ENCODE results near the gene C17orf114.

C17orf114 gene

GRCh38 chr17:4802228-4802627 is at the start of gene C17orf114:
C17orf114 (minus strand) TSS chr17:4802328.
- no peak within 1 kb of the TSS for H3K4me3 ChIP-seq (ENCODE audit: low read depth, low read length)
- TF ChIP-seq, protein P1, sequence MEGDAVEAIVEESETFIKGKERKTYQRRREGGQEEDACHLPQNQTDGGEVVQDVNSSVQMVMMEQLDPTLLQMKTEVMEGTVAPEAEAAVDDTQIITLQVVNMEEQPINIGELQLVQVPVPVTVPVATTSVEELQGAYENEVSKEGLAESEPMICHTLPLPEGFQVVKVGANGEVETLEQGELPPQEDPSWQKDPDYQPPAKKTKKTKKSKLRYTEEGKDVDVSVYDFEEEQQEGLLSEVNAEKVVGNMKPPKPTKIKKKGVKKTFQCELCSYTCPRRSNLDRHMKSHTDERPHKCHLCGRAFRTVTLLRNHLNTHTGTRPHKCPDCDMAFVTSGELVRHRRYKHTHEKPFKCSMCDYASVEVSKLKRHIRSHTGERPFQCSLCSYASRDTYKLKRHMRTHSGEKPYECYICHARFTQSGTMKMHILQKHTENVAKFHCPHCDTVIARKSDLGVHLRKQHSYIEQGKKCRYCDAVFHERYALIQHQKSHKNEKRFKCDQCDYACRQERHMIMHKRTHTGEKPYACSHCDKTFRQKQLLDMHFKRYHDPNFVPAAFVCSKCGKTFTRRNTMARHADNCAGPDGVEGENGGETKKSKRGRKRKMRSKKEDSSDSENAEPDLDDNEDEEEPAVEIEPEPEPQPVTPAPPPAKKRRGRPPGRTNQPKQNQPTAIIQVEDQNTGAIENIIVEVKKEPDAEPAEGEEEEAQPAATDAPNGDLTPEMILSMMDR (IDR thresholded peaks at IDR 0.05; ENCODE audit: insufficient read depth, low read depth, low read length), result no peak
- DNase-seq (ENCODE audit: low read depth), result no peak

GRCh38 chr17:4851084-4851483 is 49.0 kb upstream of the C17orf114 start:
- TF ChIP-seq, protein P1 (IDR thresholded peaks at IDR 0.05; ENCODE audit: insufficient read depth, low read depth, low read length), result no peak
- H3K4me3 ChIP-seq (ENCODE audit: low read depth, low read length), result no peak overlapping the region
- DNase-seq (ENCODE audit: low read depth), result no peak

- no peak overlapping the region for H3K4me3 ChIP-seq (ENCODE audit: low read depth, low read length)
- DNase-seq (ENCODE audit: low read depth), result no peak
- TF ChIP-seq, protein P1 (IDR thresholded peaks at IDR 0.05; ENCODE audit: insufficient read depth, low read depth, low read length), result no peak
Observed at GRCh38 chr17:4850246-4850645, 48.1 kb upstream of the C17orf114 start.

DNA sequence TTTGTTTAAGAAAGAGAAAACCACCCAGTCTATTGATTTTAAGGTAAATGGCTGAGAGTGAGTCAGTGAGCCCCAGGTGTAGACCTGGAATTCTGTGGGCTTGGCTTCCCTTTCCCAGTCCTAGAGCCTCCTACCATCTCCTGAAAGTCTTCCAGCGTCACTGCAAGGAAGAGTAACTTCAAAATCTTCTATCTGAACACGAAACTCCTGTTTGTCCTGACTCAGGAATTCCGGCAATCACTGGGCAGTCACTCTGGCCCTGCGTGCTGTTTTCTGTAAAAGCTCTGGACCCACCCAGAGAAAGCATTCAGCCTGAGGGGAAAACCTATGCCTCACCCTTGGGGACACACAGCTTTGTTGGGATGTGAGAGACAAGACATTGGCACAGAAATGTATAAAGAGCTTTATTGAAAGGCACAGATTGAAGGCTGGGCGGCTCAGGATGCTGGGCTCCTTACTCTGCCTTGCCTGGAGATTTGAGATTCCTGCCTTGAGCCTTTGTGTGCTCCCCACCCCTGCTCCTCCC is 46.9 kb upstream of the C17orf114 start:
- H3K4me3 ChIP-seq (ENCODE audit: low read depth, low read length), result no peak overlapping the region
- DNase-seq (ENCODE audit: low read depth), result no peak
- TF ChIP-seq, protein P1 (IDR thresholded peaks at IDR 0.05; ENCODE audit: insufficient read depth, low read depth, low read length), result no peak

- DNase-seq (ENCODE audit: low read depth), result no peak
- no peak overlapping the region for H3K4me3 ChIP-seq (ENCODE audit: low read depth, low read length)
- TF ChIP-seq, protein P1 (IDR thresholded peaks at IDR 0.05; ENCODE audit: insufficient read depth, low read depth, low read length), result no peak
Observed at GRCh38 chr17:4846635-4847390, 44.7 kb upstream of the C17orf114 start.

DNA sequence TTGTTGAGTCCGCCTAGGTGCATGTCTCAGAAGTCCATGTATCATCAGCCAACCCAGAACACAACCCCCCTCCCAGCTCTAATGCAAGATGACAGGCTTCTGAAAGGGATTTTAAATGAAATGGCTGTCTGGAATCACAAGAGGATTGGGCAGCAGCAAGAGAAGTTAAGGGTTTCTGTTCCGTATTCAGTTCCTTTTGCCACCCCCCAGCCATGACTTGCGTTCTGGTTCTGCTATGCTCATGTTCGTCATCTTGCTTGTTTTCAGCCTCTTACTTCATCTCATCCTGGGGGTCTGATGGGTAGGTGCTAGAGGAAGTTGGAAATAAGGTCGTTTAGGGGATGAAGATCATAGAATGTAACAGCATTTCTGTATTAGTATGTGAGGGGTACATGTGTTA is 43.0 kb upstream of the C17orf114 start:
- TF ChIP-seq, protein P1 (IDR thresholded peaks at IDR 0.05; ENCODE audit: insufficient read depth, low read depth, low read length), result no peak
- no peak overlapping the region for H3K4me3 ChIP-seq (ENCODE audit: low read depth, low read length)
- DNase-seq (ENCODE audit: low read depth), result no peak

All from fibroblast of villous mesenchyme (primary cell).